AG04450 (cell line): ENCODE measurements around the gene COLEC12. TPM values are rescaled to one million over a fixed set of nuclear protein-coding genes. Genes with fewer than 3 reads are reported as not detected.

Experiments
- CTCF ChIA-PET: fragments of 300-600, 350-600 bp; formaldehyde crosslinking; extraction: SDS; loops from one replicate; lab custom pipeline; 2022; ENCODE audit warnings: antibody characterized with exemption, inconsistent platforms; lab: Charles Lee
- POLR2A ChIA-PET: fragments of 350-600 bp; formaldehyde crosslinking; extraction: SDS; loops from one replicate; lab custom pipeline; 2021; ENCODE audit warnings: antibody characterized with exemption, inconsistent platforms; lab: Yijun Ruan, JAX
- DNase-seq: peaks from one replicate; pipeline ENCODE4 v3.0.0-alpha.2; 2011; ENCODE audit warnings: low read depth, low spot score
- H3K27ac ChIP-seq: one replicate; pipeline ENCODE4 v1.5.1; 2012; ENCODE audit warnings: low read depth, low read length, control low read depth
- H3K27me3 ChIP-seq: one replicate; pipeline ENCODE4 v1.6.0; 2012; ENCODE audit warnings: low read length; ENCODE audit not compliant: control insufficient read depth, insufficient read depth
- H3K4me3 ChIP-seq: 2 replicates; pipeline ENCODE4 v1.5.1; 2011; ENCODE audit warnings: mild to moderate bottlenecking, low read depth, low read length, control low read depth
- H3K9me3 ChIP-seq: 2 replicates; pipeline ENCODE4 v1.5.1; 2012; ENCODE audit warnings: low read length; ENCODE audit not compliant: control insufficient read depth, insufficient read depth
- polyA plus RNA-seq: library from polyadenylated mRNA; depleted of rRNA; stranded (reverse); fragments of >200 nt; gene quantifications from 2 replicates; pipeline ENCODE4 v1.2.3, GENCODE V29; 2011
- TF ChIP-seq, protein P1 (sequence below): IDR thresholded peaks from 2 replicates; pipeline ENCODE4 v1.5.1; 2011; ENCODE audit warnings: low read depth, low read length, control low read depth, inconsistent platforms

COLEC12 gene
- polyA plus RNA-seq, 1 experiment = 10.9 TPM

DNA sequence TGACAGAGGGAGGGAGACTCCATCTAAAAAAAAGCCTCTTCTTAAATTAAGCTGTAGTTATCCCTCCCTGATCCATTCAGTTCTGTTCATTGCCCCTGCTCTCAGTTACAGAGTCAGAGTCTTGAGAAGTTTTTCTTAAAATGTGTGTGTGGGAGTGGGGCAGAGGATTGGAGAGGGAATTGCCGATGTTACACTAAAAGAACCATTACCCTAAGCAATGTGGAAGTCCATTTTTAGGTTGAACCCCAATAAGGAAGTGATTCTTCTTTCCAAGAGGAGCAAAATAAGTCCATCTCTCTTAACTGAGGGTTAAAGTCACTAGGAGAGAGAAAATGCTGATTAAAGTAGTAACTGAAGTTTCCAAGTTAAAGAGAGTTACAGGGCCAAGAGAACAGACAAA lies 211.5 kb downstream of the COLEC12 start:
- Histone ChIP-seq H3K4me3 (no peak overlapping the region), H3K9me3 (no peaks in the 10 kb centered on the region), H3K27ac (no peak overlapping the region), H3K27me3 (peaks cover 3% of the 10 kb centered on the region)
- POLR2A ChIA-PET = no interaction called here
- TF ChIP-seq, protein P1, sequence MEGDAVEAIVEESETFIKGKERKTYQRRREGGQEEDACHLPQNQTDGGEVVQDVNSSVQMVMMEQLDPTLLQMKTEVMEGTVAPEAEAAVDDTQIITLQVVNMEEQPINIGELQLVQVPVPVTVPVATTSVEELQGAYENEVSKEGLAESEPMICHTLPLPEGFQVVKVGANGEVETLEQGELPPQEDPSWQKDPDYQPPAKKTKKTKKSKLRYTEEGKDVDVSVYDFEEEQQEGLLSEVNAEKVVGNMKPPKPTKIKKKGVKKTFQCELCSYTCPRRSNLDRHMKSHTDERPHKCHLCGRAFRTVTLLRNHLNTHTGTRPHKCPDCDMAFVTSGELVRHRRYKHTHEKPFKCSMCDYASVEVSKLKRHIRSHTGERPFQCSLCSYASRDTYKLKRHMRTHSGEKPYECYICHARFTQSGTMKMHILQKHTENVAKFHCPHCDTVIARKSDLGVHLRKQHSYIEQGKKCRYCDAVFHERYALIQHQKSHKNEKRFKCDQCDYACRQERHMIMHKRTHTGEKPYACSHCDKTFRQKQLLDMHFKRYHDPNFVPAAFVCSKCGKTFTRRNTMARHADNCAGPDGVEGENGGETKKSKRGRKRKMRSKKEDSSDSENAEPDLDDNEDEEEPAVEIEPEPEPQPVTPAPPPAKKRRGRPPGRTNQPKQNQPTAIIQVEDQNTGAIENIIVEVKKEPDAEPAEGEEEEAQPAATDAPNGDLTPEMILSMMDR = no peak
- CTCF ChIA-PET = interaction anchor here (0.9 to 1.4 kb wide), 4 partner anchors 326 to 541 kb away, joined by 3 to 7 read pairs (median 6); no protein-coding TSS in a partner anchor
- no peak for DNase-seq

DNA sequence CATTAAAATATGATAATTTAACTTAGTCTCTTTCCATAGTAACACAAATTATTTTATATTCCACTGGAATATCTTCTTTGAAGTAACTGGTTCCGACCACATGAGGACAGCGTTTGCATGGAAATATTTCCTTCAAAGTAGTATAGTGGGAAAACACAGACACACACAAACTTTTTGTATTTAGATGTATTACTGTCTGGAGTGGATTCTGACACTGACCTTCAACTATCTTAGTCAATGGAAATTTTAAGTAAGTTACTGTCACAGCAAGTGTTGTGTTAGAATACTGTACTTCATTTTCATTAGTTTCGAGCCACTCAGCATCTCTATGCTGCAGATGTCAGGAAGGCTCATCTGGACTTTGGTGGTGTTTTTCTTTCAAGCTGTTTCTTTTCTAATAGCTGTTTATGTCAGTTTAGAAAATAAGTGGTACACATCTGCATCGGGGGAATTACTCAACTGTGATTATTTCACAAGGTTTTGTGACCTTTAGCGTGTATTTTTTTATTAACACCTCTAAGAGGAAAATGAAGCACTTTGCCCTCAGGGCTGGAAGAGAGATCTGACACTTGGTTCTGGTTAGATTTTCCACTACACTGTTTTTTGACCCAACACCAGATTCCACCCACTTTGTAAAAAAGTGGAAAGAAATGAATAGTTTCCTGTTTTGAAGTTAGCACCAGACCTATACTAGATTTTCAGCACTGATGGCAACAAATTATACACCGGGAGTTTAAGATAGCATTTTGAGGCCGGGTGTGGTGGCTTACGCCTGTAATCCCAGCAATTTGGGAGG lies 213.8 kb downstream of the COLEC12 start:
- peaks cover 8% of the 10 kb centered on the region for H3K27me3 ChIP-seq
- ChIA-PET POLR2A (no interaction called here), CTCF (interaction anchor here (0.6 to 1.7 kb wide), 6 partner anchors 153 to 544 kb away, joined by 3 to 10 read pairs (median 4); no protein-coding TSS in a partner anchor)
- DNase-seq = no peak
- TF ChIP-seq, protein P1 = peak; percentile 78
- no peaks in the 10 kb centered on the region for H3K9me3 ChIP-seq
- no peak overlapping the region for H3K27ac ChIP-seq
- no peak overlapping the region for H3K4me3 ChIP-seq

DNA sequence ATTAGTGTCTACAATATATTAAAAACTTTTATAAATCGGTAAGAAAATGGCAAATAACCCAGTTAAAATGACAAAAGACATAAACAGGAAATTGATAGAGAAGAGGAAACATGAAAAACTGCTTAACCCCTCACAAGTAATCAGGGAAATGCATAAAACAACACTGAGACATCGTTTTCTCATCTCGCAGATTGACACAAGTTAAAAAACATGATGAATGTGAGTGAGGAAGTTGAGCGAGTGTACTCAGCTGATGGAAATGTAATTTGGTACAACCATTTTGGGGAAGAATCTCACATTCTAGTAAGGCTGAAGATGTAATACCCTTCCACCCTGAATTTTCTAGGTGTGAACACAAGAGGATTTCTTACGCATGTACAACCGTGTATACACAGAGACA lies 214.7 kb downstream of the COLEC12 start:
- CTCF ChIA-PET = interaction anchor here (2.8 kb wide), 1 partner anchor 330 kb away, joined by 12 read pairs; no protein-coding TSS in a partner anchor
- POLR2A ChIA-PET = no interaction called here
- Histone ChIP-seq H3K9me3 (no peaks in the 10 kb centered on the region), H3K4me3 (no peak overlapping the region), H3K27ac (no peak overlapping the region), H3K27me3 (peaks cover 10% of the 10 kb centered on the region)
- TF ChIP-seq, protein P1 = no peak
- DNase-seq = no peak

DNA sequence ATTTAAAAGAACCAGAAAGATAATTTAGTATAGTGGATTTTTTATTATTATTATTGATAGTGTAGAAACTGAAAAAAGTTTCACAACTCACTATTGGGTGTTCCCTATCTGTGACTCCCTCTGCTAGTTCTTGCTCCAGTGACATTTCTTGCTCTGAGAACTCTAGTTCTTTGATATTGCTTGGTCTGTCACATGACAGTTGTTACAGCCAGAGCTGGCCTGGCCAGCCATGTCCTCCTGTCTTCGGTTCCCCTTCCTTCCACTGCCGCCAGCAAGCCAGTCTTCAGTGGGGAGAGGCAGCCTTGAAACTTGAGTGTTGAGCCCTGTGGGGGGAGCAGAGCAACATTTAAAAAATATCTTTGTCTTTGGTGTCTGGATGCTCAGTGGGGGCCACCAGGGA lies 225.0 kb downstream of the COLEC12 start:
- TF ChIP-seq, protein P1 = no peak
- no peak for DNase-seq
- peaks cover 3% of the 10 kb centered on the region; the same call in 1 of the 2 replicates for H3K9me3 ChIP-seq
- CTCF ChIA-PET = no interaction called here
- POLR2A ChIA-PET = no interaction called here
- no peaks in the 10 kb centered on the region for H3K27me3 ChIP-seq
- no peak overlapping the region for H3K27ac ChIP-seq
- H3K4me3 ChIP-seq = no peak overlapping the region

DNA sequence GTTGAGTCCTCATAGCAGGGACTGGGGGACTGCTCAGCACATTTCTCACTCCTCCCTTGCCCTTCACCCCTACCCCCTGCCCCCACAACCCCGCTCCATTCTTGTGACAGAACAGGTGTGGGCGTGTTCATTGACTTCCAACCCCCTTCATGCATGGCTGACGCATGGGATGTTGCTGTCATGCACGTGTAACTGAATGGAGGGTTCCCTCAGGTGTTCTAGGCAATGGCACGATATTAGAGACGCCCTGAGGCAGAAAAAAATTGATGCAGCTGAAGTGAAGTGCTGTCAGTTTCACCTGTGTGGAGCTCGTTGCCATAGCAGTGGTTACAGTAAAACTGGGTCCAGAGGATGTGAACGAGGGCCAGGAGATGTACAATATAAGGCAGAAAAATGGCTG lies 226.2 kb downstream of the COLEC12 start:
- Histone ChIP-seq H3K27ac (no peak overlapping the region), H3K4me3 (no peak overlapping the region), H3K27me3 (no peaks in the 10 kb centered on the region), H3K9me3 (peaks cover 3% of the 10 kb centered on the region; the same call in 1 of the 2 replicates)
- ChIA-PET CTCF (no interaction called here), POLR2A (no interaction called here)
- no peak for DNase-seq
- TF ChIP-seq, protein P1 = no peak
